OCI-LY1 (cell line): ENCODE data around the gene LIFR.

Experiments
- H2AFZ ChIP-seq: fragments of 200-600 bp; sonication (generic), shearing (Covaris generic); 2 replicates; pipeline ENCODE4 v1.6.0; 2014; ENCODE audit warnings: antibody characterized with exemption, mild to moderate bottlenecking, low read length
- H3F3A ChIP-seq: fragments of 200-600 bp; sonication (generic), shearing (Covaris generic); 2 replicates; pipeline ENCODE4 v1.6.0; 2014; ENCODE audit warnings: mild to moderate bottlenecking, antibody characterized with exemption, low read length, moderate library complexity; ENCODE audit not compliant: insufficient read depth
- H3K27ac ChIP-seq: fragments of 200-600 bp; sonication (generic); 2 replicates; pipeline ENCODE4 v1.5.1; 2014; ENCODE audit warnings: low read length, mixed run types, mild to moderate bottlenecking, low read depth; ENCODE audit not compliant: poor library complexity, severe bottlenecking
- H3K27me3 ChIP-seq: fragments of 200-600 bp; sonication (generic); 2 replicates; pipeline ENCODE4 v1.6.0; 2014; ENCODE audit warnings: antibody characterized with exemption, mild to moderate bottlenecking, low read length, moderate library complexity; ENCODE audit not compliant: insufficient read depth
- H3K36me3 ChIP-seq: fragments of 200-600 bp; sonication (generic); 2 replicates; pipeline ENCODE4 v1.6.1; 2014; ENCODE audit warnings: mild to moderate bottlenecking, antibody characterized with exemption, low read length, moderate library complexity, mixed read lengths; ENCODE audit not compliant: insufficient read depth
- H3K4me1 ChIP-seq: fragments of 200-600 bp; sonication (generic); 2 replicates; pipeline ENCODE4 v1.5.1; 2014; ENCODE audit warnings: mild to moderate bottlenecking, low read length, moderate library complexity; ENCODE audit not compliant: insufficient read depth, severe bottlenecking
- H3K4me2 ChIP-seq: fragments of 200-600 bp; sonication (generic), shearing (Covaris generic); 2 replicates; pipeline ENCODE4 v1.6.1; 2014; ENCODE audit warnings: low read length
- H3K4me3 ChIP-seq: fragments of 200-600 bp; sonication (generic); 2 replicates; pipeline ENCODE4 v1.5.1; 2014; ENCODE audit warnings: low read length, low read depth, mild to moderate bottlenecking, mixed read lengths; ENCODE audit not compliant: poor library complexity, severe bottlenecking
- H3K79me2 ChIP-seq: fragments of 200-600 bp; shearing (Covaris generic); 2 replicates; pipeline ENCODE4 v1.6.1; 2016; ENCODE audit warnings: mixed run types, low read length, mixed read lengths; ENCODE audit not compliant: insufficient read depth
- H3K9ac ChIP-seq: fragments of 200-600 bp; sonication (generic), shearing (Covaris generic); 2 replicates; pipeline ENCODE4 v1.6.1; 2014; ENCODE audit warnings: mild to moderate bottlenecking, low read length, mixed read lengths
- H3K9me2 ChIP-seq: fragments of 200-600 bp; sonication (generic), shearing (Covaris generic); 2 replicates; pipeline ENCODE4 v1.6.1; 2014; ENCODE audit warnings: low read depth, mild to moderate bottlenecking, low read length, mixed read lengths
- H3K9me3 ChIP-seq: fragments of 200-600 bp; shearing (Covaris generic); 2 replicates; pipeline ENCODE4 v1.6.1; 2014; ENCODE audit warnings: low read length, mixed read lengths
- H4K20me1 ChIP-seq: fragments of 200-600 bp; sonication (generic), shearing (Covaris generic); 2 replicates; pipeline ENCODE4 v1.6.0; 2016; ENCODE audit warnings: mild to moderate bottlenecking, low read length; ENCODE audit not compliant: insufficient read depth
- EZH2 ChIP-seq: fragments of 200-600 bp; sonication (generic), shearing (Covaris generic); IDR thresholded peaks from 2 replicates; pipeline ENCODE4 v1.8.0; 2017; ENCODE audit warnings: borderline replicate concordance, mixed run types, mild to moderate bottlenecking, antibody characterized with exemption, low read length, moderate library complexity, mixed read lengths
- TF ChIP-seq, protein P1 (sequence below): fragments of 200-600 bp; sonication (generic), shearing (Covaris generic); IDR thresholded peaks from 2 replicates; pipeline ENCODE4 v1.5.1; 2017; ENCODE audit warnings: mild to moderate bottlenecking, antibody characterized with exemption, low read length, moderate library complexity, mixed read lengths

LIFR gene

DNA sequence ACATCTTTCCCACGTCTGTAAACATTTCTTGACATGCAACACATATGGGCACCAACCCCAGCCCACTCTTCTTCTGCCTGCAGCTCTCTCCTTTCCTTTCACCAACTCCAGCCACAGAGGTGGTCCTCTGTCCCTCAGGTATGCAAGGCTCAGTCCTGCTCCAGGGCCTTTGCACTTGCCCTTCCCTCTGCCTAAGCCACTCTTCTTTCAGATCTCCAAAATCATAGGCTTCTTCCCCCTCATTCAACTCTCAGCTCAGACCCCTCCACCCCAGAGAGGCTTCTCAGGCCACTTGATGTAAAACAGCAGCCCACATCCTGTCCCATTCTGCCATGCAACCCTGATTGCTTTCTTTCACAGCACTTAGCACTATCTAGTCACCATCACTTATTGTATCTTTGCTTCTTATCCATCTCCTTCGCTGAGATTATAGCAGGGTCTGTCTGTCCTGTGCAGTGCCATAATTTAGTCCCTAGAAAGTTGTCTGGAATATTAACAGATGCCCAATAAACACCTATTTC lies 3.4 kb downstream of the LIFR start:
- no peaks in the 10 kb centered on the region for H4K20me1 ChIP-seq
- no peak overlapping the region for H3K4me2 ChIP-seq
- no peaks in the 10 kb centered on the region for H3K9me2 ChIP-seq
- no peaks in the 10 kb centered on the region for H3K9me3 ChIP-seq
- H3K27ac ChIP-seq: no peak overlapping the region
- no peaks in the 10 kb centered on the region for H3K4me1 ChIP-seq
- TF ChIP-seq EZH2: no peak
- TF ChIP-seq, protein P1, sequence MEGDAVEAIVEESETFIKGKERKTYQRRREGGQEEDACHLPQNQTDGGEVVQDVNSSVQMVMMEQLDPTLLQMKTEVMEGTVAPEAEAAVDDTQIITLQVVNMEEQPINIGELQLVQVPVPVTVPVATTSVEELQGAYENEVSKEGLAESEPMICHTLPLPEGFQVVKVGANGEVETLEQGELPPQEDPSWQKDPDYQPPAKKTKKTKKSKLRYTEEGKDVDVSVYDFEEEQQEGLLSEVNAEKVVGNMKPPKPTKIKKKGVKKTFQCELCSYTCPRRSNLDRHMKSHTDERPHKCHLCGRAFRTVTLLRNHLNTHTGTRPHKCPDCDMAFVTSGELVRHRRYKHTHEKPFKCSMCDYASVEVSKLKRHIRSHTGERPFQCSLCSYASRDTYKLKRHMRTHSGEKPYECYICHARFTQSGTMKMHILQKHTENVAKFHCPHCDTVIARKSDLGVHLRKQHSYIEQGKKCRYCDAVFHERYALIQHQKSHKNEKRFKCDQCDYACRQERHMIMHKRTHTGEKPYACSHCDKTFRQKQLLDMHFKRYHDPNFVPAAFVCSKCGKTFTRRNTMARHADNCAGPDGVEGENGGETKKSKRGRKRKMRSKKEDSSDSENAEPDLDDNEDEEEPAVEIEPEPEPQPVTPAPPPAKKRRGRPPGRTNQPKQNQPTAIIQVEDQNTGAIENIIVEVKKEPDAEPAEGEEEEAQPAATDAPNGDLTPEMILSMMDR: no peak
- no peaks in the 10 kb centered on the region for H3K27me3 ChIP-seq
- no peak overlapping the region for H2AFZ ChIP-seq
- H3K36me3 ChIP-seq: no peaks in the 10 kb centered on the region
- no peaks in the 10 kb centered on the region for H3K79me2 ChIP-seq
- no peak overlapping the region for H3K9ac ChIP-seq
- no peak overlapping the region for H3K4me3 ChIP-seq
- H3F3A ChIP-seq: no peaks in the 10 kb centered on the region

DNA sequence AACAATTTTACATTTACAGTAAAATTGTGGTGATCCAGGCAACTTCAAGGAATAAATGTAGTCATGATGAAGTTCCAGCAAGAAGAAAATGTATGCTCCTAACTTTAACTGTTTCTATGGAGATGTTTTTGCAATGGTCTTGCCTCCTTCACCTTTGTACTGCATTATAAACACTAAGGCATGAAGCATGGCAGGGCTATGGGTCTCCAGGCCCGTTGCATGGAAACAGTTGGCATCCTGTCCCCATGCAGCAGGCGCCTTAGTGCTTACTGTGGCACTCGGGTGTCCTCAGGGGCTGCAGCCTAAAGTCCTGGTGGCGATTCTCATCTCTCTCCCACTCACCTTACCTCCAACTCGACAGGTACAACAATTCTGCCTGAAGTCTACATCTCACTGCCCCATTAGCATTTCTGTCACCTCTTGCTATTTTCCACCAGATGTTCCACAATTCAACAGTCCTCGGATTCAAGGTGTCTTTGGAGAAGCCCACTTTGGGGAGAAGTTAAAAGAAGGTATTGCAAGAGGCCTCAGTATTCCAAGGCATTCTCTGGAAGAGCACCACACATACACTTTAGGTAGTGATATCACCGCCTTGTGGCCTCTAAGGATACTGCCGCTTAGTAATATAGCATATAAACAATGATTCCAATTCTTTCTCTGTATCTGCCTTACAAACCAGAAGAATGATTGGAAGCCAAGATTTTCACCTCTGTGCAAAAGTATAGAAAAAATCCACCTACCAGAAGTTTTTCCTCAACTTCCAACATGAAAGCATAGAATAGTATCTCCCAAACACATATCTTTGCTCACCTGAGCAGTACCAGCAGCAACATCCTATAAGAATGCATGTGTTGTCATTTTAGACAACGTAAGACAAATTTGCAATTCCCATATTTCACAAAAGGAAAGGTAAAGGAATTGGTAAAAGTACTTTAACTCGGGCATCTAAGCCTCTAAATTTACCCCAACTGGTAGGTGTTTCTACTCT lies 5.1 kb downstream of the LIFR start:
- no peak overlapping the region for H3K9ac ChIP-seq
- no peaks in the 10 kb centered on the region for H3F3A ChIP-seq
- H3K79me2 ChIP-seq: no peaks in the 10 kb centered on the region
- no peak overlapping the region for H3K4me3 ChIP-seq
- TF ChIP-seq, protein P1: peak; percentile 54; the same call in 1 of the 2 replicates
- no peak for TF ChIP-seq EZH2
- no peaks in the 10 kb centered on the region for H3K27me3 ChIP-seq
- no peak overlapping the region for H2AFZ ChIP-seq
- H3K9me3 ChIP-seq: no peaks in the 10 kb centered on the region
- H3K4me2 ChIP-seq: no peak overlapping the region
- H3K4me1 ChIP-seq: no peaks in the 10 kb centered on the region
- no peaks in the 10 kb centered on the region for H3K36me3 ChIP-seq
- H3K27ac ChIP-seq: no peak overlapping the region
- H3K9me2 ChIP-seq: no peaks in the 10 kb centered on the region
- no peaks in the 10 kb centered on the region for H4K20me1 ChIP-seq

DNA sequence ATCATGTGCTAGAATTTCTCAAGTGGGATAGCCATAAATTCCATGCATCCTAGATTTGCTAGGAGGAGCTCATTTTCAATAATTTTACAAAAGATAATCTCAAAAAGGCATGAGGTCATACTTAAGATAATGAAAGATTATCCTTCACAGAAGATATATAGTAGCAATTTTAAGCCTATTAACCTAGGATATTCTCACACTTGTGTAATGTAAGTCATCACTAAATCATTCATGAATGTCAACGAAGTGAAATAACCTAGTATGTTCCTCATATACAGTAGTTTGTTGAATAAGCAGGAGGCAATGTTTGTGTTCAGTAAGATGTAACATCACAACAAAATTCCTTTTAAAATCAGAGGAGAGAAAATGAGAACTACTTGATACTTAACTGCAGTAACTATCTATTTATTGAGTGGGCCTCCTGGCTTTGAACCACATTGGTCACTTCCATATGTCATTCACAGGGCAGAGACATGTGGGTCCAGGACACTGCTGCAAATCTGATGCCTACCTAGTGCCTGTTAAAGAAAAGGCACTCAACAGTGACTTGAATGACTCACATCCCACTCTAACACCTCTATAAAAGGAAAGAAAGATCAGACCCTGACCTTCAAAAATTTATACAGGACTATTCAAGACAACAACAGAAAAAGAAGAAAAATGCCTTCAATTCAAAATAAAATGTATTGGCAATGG lies 8.2 kb downstream of the LIFR start:
- Histone ChIP-seq H3K27me3 (no peaks in the 10 kb centered on the region), H3K27ac (no peak overlapping the region), H3K4me2 (no peak overlapping the region), H3K79me2 (no peaks in the 10 kb centered on the region), H3F3A (no peaks in the 10 kb centered on the region), H3K9me3 (no peaks in the 10 kb centered on the region), H3K4me1 (no peaks in the 10 kb centered on the region), H3K4me3 (no peak overlapping the region), H3K9ac (no peak overlapping the region), H2AFZ (no peak overlapping the region), H4K20me1 (no peaks in the 10 kb centered on the region), H3K36me3 (no peaks in the 10 kb centered on the region), H3K9me2 (no peaks in the 10 kb centered on the region)
- no peak for TF ChIP-seq EZH2
- TF ChIP-seq, protein P1: no peak
